ENCODE measurements around the gene SLFN12. TPM values are rescaled to one million over a fixed set of nuclear protein-coding genes. Genes with fewer than 3 reads are reported as not detected.

SLFN12 gene
- total and polyA plus RNA-seq, 2 donors from 2014 or later, result 2.3 to 13.3 TPM

- peak overlapping the region; percentile 31 to 84 (median 74) for H3K9ac ChIP-seq (ENCODE audit: low read length in 3 of 3)
- intact Hi-C loops (cut with DNase I), result no loop called here
- H3K36me3 ChIP-seq (ENCODE audit: control insufficient read depth in 2 of 3, insufficient read depth in 3 of 3, low read length in 3 of 3), result no peaks in the 10 kb centered on the region
- H3K9me3 ChIP-seq (ENCODE audit: control insufficient read depth in 2 of 3, insufficient read depth in 1 of 3, low read length in 3 of 3), result peaks cover 0 to 7% (median 3%) of the 10 kb centered on the region in 3 donors
- TF ChIP-seq, protein P1, sequence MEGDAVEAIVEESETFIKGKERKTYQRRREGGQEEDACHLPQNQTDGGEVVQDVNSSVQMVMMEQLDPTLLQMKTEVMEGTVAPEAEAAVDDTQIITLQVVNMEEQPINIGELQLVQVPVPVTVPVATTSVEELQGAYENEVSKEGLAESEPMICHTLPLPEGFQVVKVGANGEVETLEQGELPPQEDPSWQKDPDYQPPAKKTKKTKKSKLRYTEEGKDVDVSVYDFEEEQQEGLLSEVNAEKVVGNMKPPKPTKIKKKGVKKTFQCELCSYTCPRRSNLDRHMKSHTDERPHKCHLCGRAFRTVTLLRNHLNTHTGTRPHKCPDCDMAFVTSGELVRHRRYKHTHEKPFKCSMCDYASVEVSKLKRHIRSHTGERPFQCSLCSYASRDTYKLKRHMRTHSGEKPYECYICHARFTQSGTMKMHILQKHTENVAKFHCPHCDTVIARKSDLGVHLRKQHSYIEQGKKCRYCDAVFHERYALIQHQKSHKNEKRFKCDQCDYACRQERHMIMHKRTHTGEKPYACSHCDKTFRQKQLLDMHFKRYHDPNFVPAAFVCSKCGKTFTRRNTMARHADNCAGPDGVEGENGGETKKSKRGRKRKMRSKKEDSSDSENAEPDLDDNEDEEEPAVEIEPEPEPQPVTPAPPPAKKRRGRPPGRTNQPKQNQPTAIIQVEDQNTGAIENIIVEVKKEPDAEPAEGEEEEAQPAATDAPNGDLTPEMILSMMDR (IDR thresholded peaks at IDR 0.05; ENCODE audit: borderline replicate concordance, extremely low read depth, insufficient read depth), result no peak
- peaks cover 37% of the 10 kb centered on the region for H3K27me3 ChIP-seq (ENCODE audit: control insufficient read depth, insufficient read depth, low read length)
- peaks cover 0 to 2% (median 0%) of the 10 kb centered on the region in 3 donors for H3K4me1 ChIP-seq (ENCODE audit: control insufficient read depth in 2 of 3, insufficient read depth in 2 of 3, low read depth in 1 of 3, low read length in 3 of 3)
- peak overlapping the region; percentile 92 to 97 for H3K27ac ChIP-seq (ENCODE audit: low read depth in 2 of 2, low read length in 2 of 2)
- FAIRE-seq (no peak), DNase-seq (peak; percentile 56 to 78 (median 68))
- H3K4me3 ChIP-seq (ENCODE audit: low read length in 3 of 3), result peak overlapping the region; percentile 53 to 71 (median 62)
Measured at GRCh38 chr17:35373984-35374765, 58.1 kb downstream of the SLFN12 start.

DNA sequence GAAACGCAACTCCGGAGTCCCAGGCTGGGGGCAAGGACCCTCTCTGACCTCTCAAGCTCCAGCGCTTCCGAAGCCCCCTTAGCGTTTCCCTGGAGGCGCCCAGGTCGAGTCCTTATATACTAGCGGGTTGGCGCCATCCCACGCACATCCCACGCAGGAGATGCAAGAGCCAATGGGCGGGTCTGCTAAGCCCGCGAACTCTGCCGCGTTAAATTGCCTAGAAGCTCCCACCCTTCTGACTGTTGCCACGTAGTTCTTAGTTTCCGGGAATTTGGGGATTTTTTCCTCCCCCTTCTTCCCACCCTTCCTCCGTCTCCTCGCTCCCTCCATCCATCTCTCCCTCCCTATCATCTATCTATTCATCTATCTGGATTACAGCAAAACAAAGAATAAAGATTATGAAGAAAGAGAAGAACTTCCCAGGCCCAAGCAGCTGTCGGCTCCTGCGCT, 58.7 kb downstream of the SLFN12 start, which contains the start of gene SLFN11:
Gene SLFN11, minus strand, starts transcription at position 88 of the 450 bp plus-strand sequence. CDS start 9,814 bp downstream, outside the sequence.
- peak within 1 kb of the TSS; percentile 53 to 71 (median 62) for H3K4me3 ChIP-seq (ENCODE audit: low read length in 3 of 3)
- H3K9ac ChIP-seq (ENCODE audit: low read length in 3 of 3), result peak within 1 kb of the TSS; percentile 31 to 84 (median 74)
- H3K9me3 ChIP-seq (ENCODE audit: control insufficient read depth in 2 of 3, insufficient read depth in 1 of 3, low read length in 3 of 3), result peaks cover 0 to 7% (median 3%) of the 10 kb centered on the region in 3 donors
- peaks cover 37% of the 10 kb centered on the region for H3K27me3 ChIP-seq (ENCODE audit: control insufficient read depth, insufficient read depth, low read length)
- TF ChIP-seq, protein P1 (IDR thresholded peaks at IDR 0.05; ENCODE audit: borderline replicate concordance, extremely low read depth, insufficient read depth), result no peak
- intact Hi-C loops (cut with DNase I), result no loop called here
- peak within 1 kb of the TSS; percentile 92 to 97 for H3K27ac ChIP-seq (ENCODE audit: low read depth in 2 of 2, low read length in 2 of 2)
- H3K4me1 ChIP-seq (ENCODE audit: control insufficient read depth in 2 of 3, insufficient read depth in 2 of 3, low read depth in 1 of 3, low read length in 3 of 3), result peaks cover 0 to 2% (median 0%) of the 10 kb centered on the region in 3 donors
- no peak for FAIRE-seq
- DNase-seq, result peak; percentile 50 to 94 (median 65)
- H3K36me3 ChIP-seq (ENCODE audit: control insufficient read depth in 2 of 3, insufficient read depth in 3 of 3, low read length in 3 of 3), result no peaks in the 10 kb centered on the region

GRCh38 chr17:35372846-35373533, 59.3 kb downstream of the SLFN12 start:
- FAIRE-seq, result no peak

More at GRCh38 chr17:35372846-35373533, 59.3 kb downstream of the SLFN12 start:
- H3K4me3 ChIP-seq (ENCODE audit: low read length in 3 of 3), result peak overlapping the region; percentile 44 to 71 (median 62)
- peaks cover 0 to 7% (median 3%) of the 10 kb centered on the region in 3 donors for H3K9me3 ChIP-seq (ENCODE audit: control insufficient read depth in 2 of 3, insufficient read depth in 1 of 3, low read length in 3 of 3)
- H3K9ac ChIP-seq (ENCODE audit: low read length in 3 of 3), result peak overlapping the region in 1 of 3 donors; percentile 84
- peaks cover 0 to 2% (median 0%) of the 10 kb centered on the region in 3 donors for H3K4me1 ChIP-seq (ENCODE audit: control insufficient read depth in 2 of 3, insufficient read depth in 2 of 3, low read depth in 1 of 3, low read length in 3 of 3)
- intact Hi-C loops (cut with DNase I), result no loop called here
- H3K27ac ChIP-seq (ENCODE audit: low read depth in 2 of 2, low read length in 2 of 2), result peak overlapping the region; percentile 83 to 92
- peak; percentile 22 to 76 (median 45) for DNase-seq
- no peaks in the 10 kb centered on the region for H3K36me3 ChIP-seq (ENCODE audit: control insufficient read depth in 2 of 3, insufficient read depth in 3 of 3, low read length in 3 of 3)
- TF ChIP-seq, protein P1 (IDR thresholded peaks at IDR 0.05; ENCODE audit: borderline replicate concordance, extremely low read depth, insufficient read depth), result no peak
- H3K27me3 ChIP-seq (ENCODE audit: control insufficient read depth, insufficient read depth, low read length), result peaks cover 37% of the 10 kb centered on the region

Measured in kidney (tissue), 14 donors.